Left renal cortex interstitium (tissue), 4 donors: ENCODE measurements around the gene LAMB4. TPM values are rescaled to one million over a fixed set of nuclear protein-coding genes. Genes with fewer than 3 reads are reported as not detected.

ENCODE experiments used
- DNase-seq, 4 donors: peaks; one replicate each; pipeline ENCODE4 v3.0.0-alpha.2; 2013; ENCODE audit warnings: low read depth in 4 of 4, low spot score in 2 of 4, missing footprints in 1 of 4
- polyA plus RNA-seq, 4 donors: library from polyadenylated mRNA; unstranded; fragments of 120-200 nt; gene quantifications; one replicate each; pipeline ENCODE4 v1.2.1, GENCODE V29; 2013; ENCODE audit not compliant: insufficient read length in 4 of 4

Gene LAMB4
- polyA plus RNA-seq = 1 to 10 TPM; 3.1 to 4.9 (median 4.2) TPM

GRCh38 chr7:108130261-108130660, at the start of gene LAMB4:
LAMB4 (minus strand) TSS chr7:108130361; CDS start chr7:108123164, 7,197 bp downstream.
- no peak for DNase-seq

GRCh38 chr7:108178398-108178797, 48.2 kb upstream of the LAMB4 start:
- DNase-seq = no peak

GRCh38 chr7:108171164-108171563, 41.0 kb upstream of the LAMB4 start:
- no peak for DNase-seq

GRCh38 chr7:108170251-108170650, 40.1 kb upstream of the LAMB4 start:
- no peak for DNase-seq

GRCh38 chr7:108167460-108167859, 37.3 kb upstream of the LAMB4 start:
- DNase-seq = no peak

- no peak for DNase-seq
Observed at GRCh38 chr7:108166687-108167086, 36.5 kb upstream of the LAMB4 start.

GRCh38 chr7:108165723-108166122, 35.6 kb upstream of the LAMB4 start:
- DNase-seq = no peak

GRCh38 chr7:108164946-108165345, 34.8 kb upstream of the LAMB4 start:
- no peak for DNase-seq

GRCh38 chr7:108164342-108164741, 34.2 kb upstream of the LAMB4 start:
- DNase-seq = no peak

GRCh38 chr7:108158776-108159175, 28.6 kb upstream of the LAMB4 start:
- DNase-seq = no peak

- no peak for DNase-seq
Observed at GRCh38 chr7:108157606-108158335, 27.6 kb upstream of the LAMB4 start.

GRCh38 chr7:108156897-108157605, 26.9 kb upstream of the LAMB4 start:
- no peak for DNase-seq

GRCh38 chr7:108152198-108152597, 22.0 kb upstream of the LAMB4 start:
- DNase-seq = no peak

- no peak for DNase-seq
Observed at GRCh38 chr7:108149908-108150307, 19.7 kb upstream of the LAMB4 start.

GRCh38 chr7:108149119-108149518, 19.0 kb upstream of the LAMB4 start:
- no peak for DNase-seq

GRCh38 chr7:108147031-108147563, 16.9 kb upstream of the LAMB4 start:
- DNase-seq = no peak

GRCh38 chr7:108146070-108146842, 16.1 kb upstream of the LAMB4 start:
- peak; percentile 58 to 76 (median 62) for DNase-seq

- DNase-seq = no peak
Observed at GRCh38 chr7:108145401-108145800, 15.2 kb upstream of the LAMB4 start.

GRCh38 chr7:108144931-108145330, 14.8 kb upstream of the LAMB4 start:
- no peak for DNase-seq

- no peak for DNase-seq
Observed at GRCh38 chr7:108143658-108144420, 13.7 kb upstream of the LAMB4 start.
